Endothelial cell (in vitro differentiated cells): Measurements from ENCODE around the gene STARD10. TPM values are rescaled to one million over a fixed set of nuclear protein-coding genes. Genes with fewer than 3 reads are reported as not detected.
A peak's percentile ranks its signal among the peaks of the same experiment; 100 is the strongest.
"Not testable (repeated sequence)": the region's sequence is repeated elsewhere in the genome, so short reads cannot be mapped to it uniquely, and the experiment has no call there.

Experiments used
- DNase-seq: peaks from one replicate; pipeline ENCODE4 v3.0.0; 2021; ENCODE audit warnings: low spot score
- H3K27ac Mint-ChIP-seq: one replicate; pipeline ENCODE4 v1.8.0; 2021; ENCODE audit warnings: mixed read lengths, inconsistent platforms; ENCODE audit not compliant: unreplicated experiment
- H3K27me3 Mint-ChIP-seq: one replicate; pipeline ENCODE4 v1.8.0; 2021; ENCODE audit warnings: mild to moderate bottlenecking, moderate library complexity, mixed read lengths, inconsistent platforms; ENCODE audit not compliant: unreplicated experiment
- H3K36me3 Mint-ChIP-seq: one replicate; pipeline ENCODE4 v1.8.0; 2021; ENCODE audit warnings: mild to moderate bottlenecking, low read depth, mixed read lengths, inconsistent platforms; ENCODE audit not compliant: unreplicated experiment
- H3K4me1 Mint-ChIP-seq: one replicate; pipeline ENCODE4 v1.8.0; 2021; ENCODE audit warnings: mild to moderate bottlenecking, mixed read lengths, inconsistent platforms; ENCODE audit not compliant: unreplicated experiment
- H3K4me3 Mint-ChIP-seq: one replicate; pipeline ENCODE4 v1.8.0; 2021; ENCODE audit warnings: mild to moderate bottlenecking, mixed read lengths, inconsistent platforms; ENCODE audit not compliant: unreplicated experiment
- H3K9me3 Mint-ChIP-seq: one replicate; pipeline ENCODE4 v1.8.0; 2021; ENCODE audit warnings: mixed read lengths, inconsistent platforms; ENCODE audit not compliant: unreplicated experiment
- CTCF ChIP-seq: fragments of 200-600 bp; sonication (generic); IDR thresholded peaks from one replicate; pipeline ENCODE4 v1.5.0; 2021; ENCODE audit warnings: antibody characterized with exemption; ENCODE audit not compliant: unreplicated experiment
- total RNA-seq: library from RNA; stranded (reverse); fragmentation: NEBNext Ultra II Directional; extraction: Animal tissue kit (Norgen Biotek cat#: 25700); gene quantifications from one replicate; pipeline ENCODE4 v1.2.1, GENCODE V29; 2021; ENCODE audit not compliant: unreplicated experiment

STARD10 gene
- total RNA-seq, 1 donor from 2014 or later, result 13.4 TPM

- no peak overlapping the region for H3K4me3 Mint-ChIP-seq
- peaks cover 3% of the 10 kb centered on the region for H3K27me3 Mint-ChIP-seq
- H3K9me3 Mint-ChIP-seq, result no peaks in the 10 kb centered on the region
- peaks cover 14% of the 10 kb centered on the region for H3K4me1 Mint-ChIP-seq
- no peak overlapping the region for H3K27ac Mint-ChIP-seq
- no peaks in the 10 kb centered on the region for H3K36me3 Mint-ChIP-seq
- no peak for DNase-seq
- no peak for TF ChIP-seq CTCF
Measured at GRCh38 chr11:72799441-72799840, 5.6 kb upstream of the STARD10 start.

DNA sequence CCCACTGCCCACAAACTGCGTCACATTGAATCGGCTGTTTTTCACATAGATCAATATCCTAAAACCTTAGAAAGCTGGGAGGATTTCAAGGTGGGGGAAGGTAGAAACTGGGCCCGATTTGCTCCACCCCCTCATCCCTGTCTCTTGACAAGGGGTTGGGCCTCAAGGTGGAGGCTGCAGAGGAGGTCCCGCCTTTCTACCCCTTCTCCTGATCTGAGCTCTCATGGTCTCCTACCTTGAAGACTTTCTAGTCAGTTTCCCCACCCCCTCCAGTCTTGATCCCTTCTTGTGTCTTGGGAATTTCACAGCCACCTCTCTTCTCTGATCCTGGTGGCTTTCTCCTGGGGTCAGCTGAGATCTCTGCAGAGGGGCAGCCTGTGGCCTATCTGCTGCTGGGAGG is 4.5 kb upstream of the STARD10 start:
- Mint-ChIP-seq H3K9me3 (no peaks in the 10 kb centered on the region), H3K27me3 (peaks cover 9% of the 10 kb centered on the region), H3K27ac (no peak overlapping the region), H3K4me3 (no peak overlapping the region), H3K36me3 (no peaks in the 10 kb centered on the region), H3K4me1 (peaks cover 17% of the 10 kb centered on the region)
- no peak for DNase-seq
- TF ChIP-seq CTCF, result no peak

DNA sequence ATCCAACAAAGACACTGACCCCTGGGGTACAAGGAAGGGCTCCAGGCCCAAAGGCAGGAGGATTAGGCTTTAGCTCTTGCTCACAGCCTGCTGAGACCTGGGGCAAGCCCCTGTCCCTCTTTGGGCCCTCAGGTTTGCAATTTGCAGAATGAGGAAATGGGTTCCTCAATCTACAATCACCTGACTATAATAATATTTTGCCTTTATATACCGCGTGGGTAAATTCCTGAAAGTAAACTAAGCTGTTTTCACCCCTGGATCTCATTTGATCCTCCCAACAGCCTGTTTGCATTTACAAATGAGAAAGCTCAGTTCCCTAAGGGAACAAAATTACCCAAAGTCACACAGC is 797 bp downstream of the STARD10 start:
- H3K4me3 Mint-ChIP-seq, result peak overlapping the region; percentile 24
- no peaks in the 10 kb centered on the region for H3K9me3 Mint-ChIP-seq
- DNase-seq, result no peak

GRCh38 chr11:72792437-72793021 is 1.3 kb downstream of the STARD10 start:
- Mint-ChIP-seq H3K4me1 (peaks cover 10% of the 10 kb centered on the region), H3K4me3 (no peak overlapping the region), H3K36me3 (no peaks in the 10 kb centered on the region)

More for the DNA sequence above, 797 bp downstream of the STARD10 start:
- Mint-ChIP-seq H3K4me1 (peaks cover 11% of the 10 kb centered on the region), H3K27me3 (peaks cover 14% of the 10 kb centered on the region), H3K36me3 (no peaks in the 10 kb centered on the region), H3K27ac (no peak overlapping the region)
- TF ChIP-seq CTCF, result no peak

DNA sequence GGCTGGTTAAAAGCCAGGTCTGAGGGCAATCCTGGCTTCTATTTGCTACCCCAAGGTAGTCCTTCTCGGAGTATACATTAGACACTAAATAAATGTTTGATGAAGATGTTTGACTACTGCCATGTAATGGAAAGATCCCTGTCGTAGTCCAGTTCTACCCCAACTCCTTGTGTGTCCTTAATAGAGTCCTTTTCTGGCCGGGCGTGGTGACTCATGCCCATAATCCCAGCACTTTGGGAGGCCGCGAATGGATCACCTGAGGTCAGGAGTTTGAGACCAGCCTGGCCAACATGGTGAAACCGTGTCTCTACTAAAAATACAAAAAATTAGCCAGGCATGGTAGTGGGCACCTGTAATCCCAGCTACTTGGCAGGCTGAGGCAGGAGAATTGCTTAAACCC is 2.6 kb downstream of the STARD10 start:
- DNase-seq, H3K4me1 Mint-ChIP-seq, H3K36me3 Mint-ChIP-seq, H3K9me3 Mint-ChIP-seq, H3K27ac Mint-ChIP-seq, H3K4me3 Mint-ChIP-seq: not testable (repeated sequence)
- peaks cover 14% of the 10 kb centered on the region for H3K27me3 Mint-ChIP-seq

More at GRCh38 chr11:72792437-72793021, 1.3 kb downstream of the STARD10 start:
- peaks cover 14% of the 10 kb centered on the region for H3K27me3 Mint-ChIP-seq
- no peaks in the 10 kb centered on the region for H3K9me3 Mint-ChIP-seq
- DNase-seq, result no peak
- TF ChIP-seq CTCF, result no peak
- H3K27ac Mint-ChIP-seq, result no peak overlapping the region
